A549 (cell line): ENCODE results near the gene MACROH2A2. TPM values are rescaled to one million over a fixed set of nuclear protein-coding genes. Genes with fewer than 3 reads are reported as not detected.

ENCODE experiments used
- ATAC-seq, 2 experiments: fragments of 200-7000 bp in 1 of 2; fragments of >200 bp in 1 of 2; cut with Nextera tagmentation in 1 of 2; cut with Tn5 transposase in 1 of 2; 3 replicates each; pipeline versions ENCODE4 v1.8.0 to v1.9.1; 2018 to 2020; ENCODE audit warnings: mild to moderate bottlenecking in 1 of 2, moderate library complexity in 1 of 2
- CTCF ChIA-PET: fragments of 300-600 bp; sonication (Branson Sonifier 250); formaldehyde crosslinking; extraction: SDS; loops from one replicate; lab custom pipeline; 2021; ENCODE audit warnings: antibody characterized with exemption, inconsistent platforms; lab: Yijun Ruan, JAX
- POLR2A ChIA-PET: fragments of 350-600 bp; formaldehyde crosslinking; extraction: SDS; loops from one replicate; lab custom pipeline; 2021; ENCODE audit warnings: antibody characterized with exemption, inconsistent platforms; lab: Yijun Ruan, JAX
- DNase-seq, 2 experiments: peaks; one replicate each; pipeline versions ENCODE4 v3.0.0 to v3.0.0-alpha.2; 2011 to 2016; ENCODE audit warnings: low read depth in 1 of 2, low spot score in 1 of 2
- FAIRE-seq: peaks from 2 replicates; lab custom pipeline; 2011; peaks lifted over from hg19 to GRCh38; lab: Jason Lieb, UNC
- H3K27ac ChIP-seq, 2 experiments: fragments of >200 bp; sonication (Bioruptor Twin); formaldehyde crosslinking; 3 replicates each; pipeline ENCODE4 v1.5.1; 2016 to 2017
- H3K4me1 ChIP-seq: fragments of >200 bp; sonication (Bioruptor Twin); formaldehyde crosslinking; 3 replicates; pipeline ENCODE4 v1.6.1; 2016
- H3K4me2 ChIP-seq: fragments of >200 bp; sonication (Bioruptor Twin); formaldehyde crosslinking; 3 replicates; pipeline ENCODE4 v1.6.1; 2016
- H3K4me3 ChIP-seq: fragments of >200 bp; sonication (Bioruptor Twin); formaldehyde crosslinking; 3 replicates; pipeline ENCODE4 v1.5.1; 2016
- H3K9me3 ChIP-seq: fragments of >200 bp; sonication (Bioruptor Twin); formaldehyde crosslinking; 3 replicates; pipeline ENCODE4 v1.6.1; 2016
- CEBPB ChIP-seq, 2 experiments: fragments of >200 bp in 1 of 2; sonication (Bioruptor Twin) in 1 of 2; formaldehyde crosslinking in 1 of 2; IDR thresholded peaks; 2 replicates each; pipeline ENCODE4 v1.6.1; 2012 to 2016
- CHD2 ChIP-seq: fragments of 150-350 bp; IDR thresholded peaks from 2 replicates; pipeline ENCODE4 v1.6.1; 2014; ENCODE audit warnings: low read length; ENCODE audit not compliant: partially characterized antibody
- EHMT2 ChIP-seq: fragments of 200-600 bp; sonication (generic); IDR thresholded peaks from 2 replicates; pipeline ENCODE4 v1.6.1; 2016; ENCODE audit warnings: antibody characterized with exemption, low read depth, mild to moderate bottlenecking, moderate library complexity
- ELK1 ChIP-seq: fragments of 150-350 bp; IDR thresholded peaks from 2 replicates; pipeline ENCODE4 v1.6.1; 2014; ENCODE audit warnings: low read depth, mild to moderate bottlenecking, low read length
- FOSB ChIP-seq: fragments of 250-450 bp; sonication (Bioruptor Pico); IDR thresholded peaks from 2 replicates; pipeline ENCODE4 v1.5.0; 2020; ENCODE audit warnings: mild to moderate bottlenecking, moderate library complexity
- GATA3 ChIP-seq: IDR thresholded peaks from 2 replicates; pipeline ENCODE4 v1.6.1; 2012; ENCODE audit warnings: borderline replicate concordance
- HEYL ChIP-seq: fragments of 250-450 bp; sonication (Bioruptor Pico); IDR thresholded peaks from 2 replicates; pipeline ENCODE4 v1.8.0; 2021; ENCODE audit warnings: mild to moderate bottlenecking, moderate library complexity
- HOXB13 ChIP-seq: fragments of 250-450 bp; sonication (Bioruptor Pico); IDR thresholded peaks from 2 replicates; pipeline ENCODE4 v1.5.0; 2020; ENCODE audit warnings: low read depth, mild to moderate bottlenecking, moderate library complexity
- HOXB5 ChIP-seq: fragments of 250-450 bp; sonication (Bioruptor Pico); IDR thresholded peaks from 2 replicates; pipeline ENCODE4 v1.5.0; 2020; ENCODE audit warnings: mild to moderate bottlenecking, moderate library complexity
- JUNB ChIP-seq: fragments of >200 bp; sonication (Bioruptor Twin); formaldehyde crosslinking; IDR thresholded peaks from 2 replicates; pipeline ENCODE4 v1.6.1; 2016
- RFX5 ChIP-seq: fragments of 450-650 bp; IDR thresholded peaks from 2 replicates; pipeline ENCODE4 v1.7.1; 2014; ENCODE audit warnings: antibody characterized with exemption, mild to moderate bottlenecking, moderate library complexity
- TP53 ChIP-seq: fragments of 250-450 bp; sonication (Bioruptor Pico); IDR thresholded peaks from 2 replicates; pipeline ENCODE4 v1.5.0; 2021; ENCODE audit warnings: mild to moderate bottlenecking, moderate library complexity
- ZC3H11A ChIP-seq: fragments of 450-650 bp; IDR thresholded peaks from 2 replicates; pipeline ENCODE4 v1.6.1; 2014; ENCODE audit warnings: antibody characterized with exemption, mild to moderate bottlenecking
- WGBS: methylation state at CpG from one replicate; pipeline ENCODE4 v1.1.6; 2017; ENCODE audit errors: missing lambda C conversion rate; 5-methylcytosine and 5-hydroxymethylcytosine counted together
- polyA plus RNA-seq, 4 experiments: library from polyadenylated mRNA; depleted of rRNA in 3 of 4; stranded (reverse); fragments of >200 nt; fragmentation: RNase III in 1 of 4; extraction: RNeasy Plus Mini Kit Qiagen cat#74134 plus additional on column Dnase treatment in 1 of 4; gene quantifications; 2 replicates in 3 of 4; 3 replicates in 1 of 4; pipeline ENCODE4 v1.2.3, GENCODE V29; 2011 to 2017
- TF ChIP-seq, protein P1 (sequence below): fragments of 250-450 bp; sonication (Bioruptor Pico); IDR thresholded peaks from 2 replicates; pipeline ENCODE4 v1.5.0; 2021; ENCODE audit warnings: mild to moderate bottlenecking, moderate library complexity, borderline replicate concordance
- TF ChIP-seq, protein P2 (sequence below): fragments of >200 bp; sonication (Bioruptor Twin); formaldehyde crosslinking; IDR thresholded peaks from 3 replicates; pipeline ENCODE4 v1.6.1; 2016
- TF ChIP-seq, protein P3 (sequence below): fragments of >200 bp; sonication (Bioruptor Twin); formaldehyde crosslinking; IDR thresholded peaks from 3 replicates; pipeline ENCODE4 v1.5.1; 2016
- TF ChIP-seq, protein P4 (sequence below): fragments of 200-600 bp; sonication (generic); IDR thresholded peaks from 2 replicates; pipeline ENCODE4 v1.6.1; 2016; ENCODE audit warnings: antibody characterized with exemption, mild to moderate bottlenecking, moderate library complexity
- TF ChIP-seq, protein P5 (sequence below): fragments of >200 bp; sonication (Bioruptor Twin); formaldehyde crosslinking; IDR thresholded peaks from 2 replicates; pipeline ENCODE4 v1.6.1; 2016

The MACROH2A2 gene
- polyA plus RNA-seq, 2 of the 4 experiments (the other 2 are of a cell fraction), result 22.2 to 29.6 TPM

DNA sequence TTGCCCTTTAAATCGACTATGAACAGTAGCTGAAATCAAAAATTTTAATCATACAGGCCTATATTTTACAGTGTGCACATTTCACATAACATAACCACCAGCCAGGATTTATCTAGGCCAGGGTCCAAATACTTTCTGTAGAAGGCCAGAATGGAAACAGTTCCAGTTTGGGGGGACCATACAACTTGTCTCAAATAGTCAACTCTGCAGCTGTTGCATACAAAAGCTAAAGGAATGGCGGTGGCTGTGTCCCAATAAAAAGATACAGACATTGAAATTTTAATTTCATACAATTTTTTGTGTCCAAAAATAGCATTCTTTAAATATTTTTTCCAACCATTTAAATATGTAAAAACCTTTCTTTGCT lies 94.6 kb downstream of the MACROH2A2 start:
- no peak for ATAC-seq
- peak overlapping the region; percentile 79 for H3K4me3 ChIP-seq
- TF ChIP-seq, protein P1, sequence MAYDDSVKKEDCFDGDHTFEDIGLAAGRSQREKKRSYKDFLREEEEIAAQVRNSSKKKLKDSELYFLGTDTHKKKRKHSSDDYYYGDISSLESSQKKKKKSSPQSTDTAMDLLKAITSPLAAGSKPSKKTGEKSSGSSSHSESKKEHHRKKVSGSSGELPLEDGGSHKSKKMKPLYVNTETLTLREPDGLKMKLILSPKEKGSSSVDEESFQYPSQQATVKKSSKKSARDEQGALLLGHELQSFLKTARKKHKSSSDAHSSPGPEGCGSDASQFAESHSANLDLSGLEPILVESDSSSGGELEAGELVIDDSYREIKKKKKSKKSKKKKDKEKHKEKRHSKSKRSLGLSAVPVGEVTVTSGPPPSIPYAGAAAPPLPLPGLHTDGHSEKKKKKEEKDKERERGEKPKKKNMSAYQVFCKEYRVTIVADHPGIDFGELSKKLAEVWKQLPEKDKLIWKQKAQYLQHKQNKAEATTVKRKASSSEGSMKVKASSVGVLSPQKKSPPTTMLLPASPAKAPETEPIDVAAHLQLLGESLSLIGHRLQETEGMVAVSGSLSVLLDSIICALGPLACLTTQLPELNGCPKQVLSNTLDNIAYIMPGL (CRISPR knock-in tag), result no peak
- TF ChIP-seq EHMT2 (no peak), GATA3 (no peak), ELK1 (no peak), HEYL (CRISPR knock-in tag) (no peak), HOXB13 (CRISPR knock-in tag) (no peak), FOSB (CRISPR knock-in tag) (no peak)
- H3K9me3 ChIP-seq, result no peaks in the 10 kb centered on the region
- peaks cover 18% of the 10 kb centered on the region for H3K4me1 ChIP-seq
- peak overlapping the region; percentile 65 to 96 for H3K27ac ChIP-seq
- no peak for FAIRE-seq
- WGBS, result 39% methylated on average over 2 of the region's 2 CpGs
- POLR2A ChIA-PET, result interaction anchor here (1.1 to 3.3 kb wide), 5 partner anchors 15 to 86 kb away, joined by 3 to 52 read pairs (median 5); partner anchors contain the start of genes PPA1 and SAR1A
- H3K4me2 ChIP-seq, result peak overlapping the region; percentile 99
- DNase-seq, result no peak
- CTCF ChIA-PET, result interaction anchor here (0.7 to 14.0 kb wide), 15 partner anchors 9 to 231 kb away, joined by 3 to 228 read pairs (median 11); partner anchors contain the start of gene SAR1A

GRCh38 chr10:70148516-70148915 lies 95.9 kb downstream of the MACROH2A2 start:
- no peak overlapping the region for H3K27ac ChIP-seq
- ATAC-seq (no peak), DNase-seq (no peak), FAIRE-seq (no peak)
- peaks cover 18% of the 10 kb centered on the region for H3K4me1 ChIP-seq
- CTCF ChIA-PET, result interaction anchor here (4.0 to 14.0 kb wide), 4 partner anchors 8 to 32 kb away, joined by 18 to 228 read pairs (median 34); partner anchors contain the start of gene SAR1A
- no peaks in the 10 kb centered on the region for H3K9me3 ChIP-seq
- TF ChIP-seq, protein P2, sequence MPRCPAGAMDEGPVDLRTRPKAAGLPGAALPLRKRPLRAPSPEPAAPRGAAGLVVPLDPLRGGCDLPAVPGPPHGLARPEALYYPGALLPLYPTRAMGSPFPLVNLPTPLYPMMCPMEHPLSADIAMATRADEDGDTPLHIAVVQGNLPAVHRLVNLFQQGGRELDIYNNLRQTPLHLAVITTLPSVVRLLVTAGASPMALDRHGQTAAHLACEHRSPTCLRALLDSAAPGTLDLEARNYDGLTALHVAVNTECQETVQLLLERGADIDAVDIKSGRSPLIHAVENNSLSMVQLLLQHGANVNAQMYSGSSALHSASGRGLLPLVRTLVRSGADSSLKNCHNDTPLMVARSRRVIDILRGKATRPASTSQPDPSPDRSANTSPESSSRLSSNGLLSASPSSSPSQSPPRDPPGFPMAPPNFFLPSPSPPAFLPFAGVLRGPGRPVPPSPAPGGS, result no peak
- TF ChIP-seq, protein P3, sequence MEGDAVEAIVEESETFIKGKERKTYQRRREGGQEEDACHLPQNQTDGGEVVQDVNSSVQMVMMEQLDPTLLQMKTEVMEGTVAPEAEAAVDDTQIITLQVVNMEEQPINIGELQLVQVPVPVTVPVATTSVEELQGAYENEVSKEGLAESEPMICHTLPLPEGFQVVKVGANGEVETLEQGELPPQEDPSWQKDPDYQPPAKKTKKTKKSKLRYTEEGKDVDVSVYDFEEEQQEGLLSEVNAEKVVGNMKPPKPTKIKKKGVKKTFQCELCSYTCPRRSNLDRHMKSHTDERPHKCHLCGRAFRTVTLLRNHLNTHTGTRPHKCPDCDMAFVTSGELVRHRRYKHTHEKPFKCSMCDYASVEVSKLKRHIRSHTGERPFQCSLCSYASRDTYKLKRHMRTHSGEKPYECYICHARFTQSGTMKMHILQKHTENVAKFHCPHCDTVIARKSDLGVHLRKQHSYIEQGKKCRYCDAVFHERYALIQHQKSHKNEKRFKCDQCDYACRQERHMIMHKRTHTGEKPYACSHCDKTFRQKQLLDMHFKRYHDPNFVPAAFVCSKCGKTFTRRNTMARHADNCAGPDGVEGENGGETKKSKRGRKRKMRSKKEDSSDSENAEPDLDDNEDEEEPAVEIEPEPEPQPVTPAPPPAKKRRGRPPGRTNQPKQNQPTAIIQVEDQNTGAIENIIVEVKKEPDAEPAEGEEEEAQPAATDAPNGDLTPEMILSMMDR, result no peak
- no peak for TF ChIP-seq FOSB (CRISPR knock-in tag)
- TF ChIP-seq CEBPB (IDR thresholded peaks at IDR 0.05), result no peak
- no peak for TF ChIP-seq RFX5
- no peak overlapping the region for H3K4me2 ChIP-seq
- POLR2A ChIA-PET, result no interaction called here
- H3K4me3 ChIP-seq, result no peak overlapping the region
- 85% methylated on average over 5 of the region's 5 CpGs for WGBS

GRCh38 chr10:70155255-70155838 lies 102.7 kb downstream of the MACROH2A2 start:
- ATAC-seq (no peak), DNase-seq (no peak), FAIRE-seq (no peak)
- POLR2A ChIA-PET, result interaction anchor here (1.3 to 3.8 kb wide), 2 partner anchors 9 to 15 kb away, joined by 4 to 18 read pairs; partner anchors contain the start of genes SAR1A and TYSND1
- Histone ChIP-seq H3K4me3 (no peak overlapping the region), H3K4me2 (no peak overlapping the region), H3K9me3 (no peaks in the 10 kb centered on the region), H3K4me1 (peaks cover 1% of the 10 kb centered on the region; the same call in 2 of the 3 replicates), H3K27ac (no peak overlapping the region)
- CTCF ChIA-PET, result interaction anchor here (1.8 to 3.7 kb wide), 3 partner anchors 9 to 39 kb away, joined by 5 to 34 read pairs (median 15); partner anchors contain the start of gene TYSND1
- WGBS, result 60% methylated on average over 3 of the region's 3 CpGs
- TF ChIP-seq TP53 (CRISPR knock-in tag) (no peak), HOXB5 (CRISPR knock-in tag) (no peak), CHD2 (no peak), JUNB (no peak), ZC3H11A (no peak), CEBPB (IDR thresholded peaks at IDR 0.05) (no peak)
- TF ChIP-seq, protein P4, sequence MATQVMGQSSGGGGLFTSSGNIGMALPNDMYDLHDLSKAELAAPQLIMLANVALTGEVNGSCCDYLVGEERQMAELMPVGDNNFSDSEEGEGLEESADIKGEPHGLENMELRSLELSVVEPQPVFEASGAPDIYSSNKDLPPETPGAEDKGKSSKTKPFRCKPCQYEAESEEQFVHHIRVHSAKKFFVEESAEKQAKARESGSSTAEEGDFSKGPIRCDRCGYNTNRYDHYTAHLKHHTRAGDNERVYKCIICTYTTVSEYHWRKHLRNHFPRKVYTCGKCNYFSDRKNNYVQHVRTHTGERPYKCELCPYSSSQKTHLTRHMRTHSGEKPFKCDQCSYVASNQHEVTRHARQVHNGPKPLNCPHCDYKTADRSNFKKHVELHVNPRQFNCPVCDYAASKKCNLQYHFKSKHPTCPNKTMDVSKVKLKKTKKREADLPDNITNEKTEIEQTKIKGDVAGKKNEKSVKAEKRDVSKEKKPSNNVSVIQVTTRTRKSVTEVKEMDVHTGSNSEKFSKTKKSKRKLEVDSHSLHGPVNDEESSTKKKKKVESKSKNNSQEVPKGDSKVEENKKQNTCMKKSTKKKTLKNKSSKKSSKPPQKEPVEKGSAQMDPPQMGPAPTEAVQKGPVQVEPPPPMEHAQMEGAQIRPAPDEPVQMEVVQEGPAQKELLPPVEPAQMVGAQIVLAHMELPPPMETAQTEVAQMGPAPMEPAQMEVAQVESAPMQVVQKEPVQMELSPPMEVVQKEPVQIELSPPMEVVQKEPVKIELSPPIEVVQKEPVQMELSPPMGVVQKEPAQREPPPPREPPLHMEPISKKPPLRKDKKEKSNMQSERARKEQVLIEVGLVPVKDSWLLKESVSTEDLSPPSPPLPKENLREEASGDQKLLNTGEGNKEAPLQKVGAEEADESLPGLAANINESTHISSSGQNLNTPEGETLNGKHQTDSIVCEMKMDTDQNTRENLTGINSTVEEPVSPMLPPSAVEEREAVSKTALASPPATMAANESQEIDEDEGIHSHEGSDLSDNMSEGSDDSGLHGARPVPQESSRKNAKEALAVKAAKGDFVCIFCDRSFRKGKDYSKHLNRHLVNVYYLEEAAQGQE, result no peak
- TF ChIP-seq, protein P1 (CRISPR knock-in tag), result no peak
- TF ChIP-seq, protein P5, sequence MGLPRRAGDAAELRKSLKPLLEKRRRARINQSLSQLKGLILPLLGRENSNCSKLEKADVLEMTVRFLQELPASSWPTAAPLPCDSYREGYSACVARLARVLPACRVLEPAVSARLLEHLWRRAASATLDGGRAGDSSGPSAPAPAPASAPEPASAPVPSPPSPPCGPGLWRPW, result no peak
